SK-N-SH (cell line): ENCODE results near the gene RPS3A. TPM values are rescaled to one million over a fixed set of nuclear protein-coding genes. Genes with fewer than 3 reads are reported as not detected.

Experiments used
- CTCF ChIA-PET: fragments of 300-600, 350-600 bp; formaldehyde crosslinking; extraction: SDS; loops from one replicate; lab custom pipeline; 2021; lab: Yijun Ruan, JAX
- POLR2A ChIA-PET: fragments of 350-600 bp; sonication (Branson Sonifier 250); formaldehyde crosslinking; extraction: SDS; loops from one replicate; lab custom pipeline; 2020; ENCODE audit warnings: antibody characterized with exemption, inconsistent platforms; lab: Yijun Ruan, JAX
- DNase-seq: peaks from one replicate; pipeline ENCODE4 v3.0.0; 2012
- H2AFZ ChIP-seq: fragments of 200-600 bp; sonication (generic); 2 replicates; pipeline ENCODE4 v1.8.1; 2016; ENCODE audit warnings: antibody characterized with exemption, mild to moderate bottlenecking, low read depth
- H3F3A ChIP-seq: fragments of 200-600 bp; sonication (generic); replicated peaks from 2 replicates; pipeline ENCODE3; 2016; ENCODE audit warnings: antibody characterized with exemption, mild to moderate bottlenecking; ENCODE audit not compliant: insufficient read depth
- H3K27ac ChIP-seq, 2 experiments: fragments of 200-500 bp in 1 of 2; fragments of 200-600 bp in 1 of 2; sonication (Bioruptor generic) in 1 of 2; sonication (generic), shearing (Covaris generic) in 1 of 2; 2 replicates each; pipeline versions ENCODE4 v1.5.1 to v1.6.1; 2014 to 2016; ENCODE audit warnings: low read depth in 2 of 2, inconsistent platforms in 1 of 2, low read length in 1 of 2, mild to moderate bottlenecking in 1 of 2, mixed read lengths in 1 of 2
- H3K27me3 ChIP-seq: fragments of 200-600 bp; sonication (generic), shearing (Covaris generic); 2 replicates; pipeline ENCODE4 v1.6.1; 2016; ENCODE audit warnings: mixed run types; ENCODE audit not compliant: insufficient read depth
- H3K36me3 ChIP-seq, 2 experiments: fragments of 200-500 bp in 1 of 2; fragments of 200-600 bp in 1 of 2; sonication (Bioruptor generic) in 1 of 2; sonication (generic) in 1 of 2; replicated peaks in 1 of 2; 2 replicates each; pipeline versions ENCODE3 to v1.5.1; 2014 to 2016; ENCODE audit warnings: low read length in 1 of 2, mild to moderate bottlenecking in 1 of 2; ENCODE audit not compliant: insufficient read depth in 2 of 2, control insufficient read depth in 1 of 2
- H3K4me1 ChIP-seq, 2 experiments: fragments of 200-500 bp in 1 of 2; fragments of 200-600 bp in 1 of 2; sonication (Bioruptor generic) in 1 of 2; sonication (generic), shearing (Covaris generic) in 1 of 2; 2 replicates each; pipeline versions ENCODE4 v1.5.1 to v1.6.1; 2014 to 2016; ENCODE audit warnings: low read depth in 1 of 2, low read length in 1 of 2, mixed run types in 1 of 2; ENCODE audit not compliant: insufficient read depth in 2 of 2, control insufficient read depth in 1 of 2
- H3K4me2 ChIP-seq: fragments of 200-600 bp; sonication (generic), shearing (Covaris generic); 2 replicates; pipeline ENCODE4 v1.6.1; 2017; ENCODE audit warnings: mixed run types
- H3K4me3 ChIP-seq, 2 experiments: fragments of 200-500 bp in 1 of 2; fragments of 200-600 bp in 1 of 2; sonication (Bioruptor generic) in 1 of 2; sonication (generic), shearing (Covaris generic) in 1 of 2; 2 replicates each; pipeline versions ENCODE4 v1.5.1 to v1.8.1; 2014 to 2016; ENCODE audit warnings: low read depth in 2 of 2, inconsistent platforms in 1 of 2, low read length in 1 of 2, mild to moderate bottlenecking in 1 of 2, mixed read lengths in 1 of 2, moderate library complexity in 1 of 2
- H3K79me2 ChIP-seq: fragments of 200-600 bp; sonication (generic); 2 replicates; pipeline ENCODE4 v1.8.1; 2017; ENCODE audit warnings: mild to moderate bottlenecking; ENCODE audit not compliant: insufficient read depth
- H3K9ac ChIP-seq: fragments of 200-600 bp; sonication (generic); 2 replicates; pipeline ENCODE4 v1.6.1; 2017; ENCODE audit warnings: mixed run types
- H3K9me2 ChIP-seq: fragments of 200-600 bp; sonication (generic); 2 replicates; pipeline ENCODE4 v1.6.1; 2017; ENCODE audit warnings: mixed run types
- H3K9me3 ChIP-seq: fragments of 200-600 bp; sonication (generic); 2 replicates; pipeline ENCODE4 v1.6.1; 2017; ENCODE audit warnings: mixed run types, mild to moderate bottlenecking, moderate library complexity
- H4K20me1 ChIP-seq: fragments of 200-600 bp; sonication (generic); 2 replicates; pipeline ENCODE4 v1.6.1; 2017; ENCODE audit warnings: mild to moderate bottlenecking, mixed run types; ENCODE audit not compliant: insufficient read depth
- CHD2 ChIP-seq: fragments of 150-350 bp; IDR thresholded peaks from 2 replicates; pipeline ENCODE4 v1.6.1; 2018; ENCODE audit warnings: low read length; ENCODE audit not compliant: partially characterized antibody
- CTCF ChIP-seq: fragments of 200-600 bp; sonication (generic); IDR thresholded peaks from 2 replicates; pipeline ENCODE4 v1.6.1; 2017; ENCODE audit warnings: antibody characterized with exemption, mild to moderate bottlenecking, moderate library complexity
- EZH2phosphoT487 ChIP-seq: fragments of 200-600 bp; sonication (generic); IDR thresholded peaks from 2 replicates; pipeline ENCODE4 v1.6.1; 2017; ENCODE audit warnings: low read depth, mixed run types, mild to moderate bottlenecking, antibody characterized with exemption, moderate library complexity, borderline replicate concordance
- FOXJ3 ChIP-seq: sonication (generic); formaldehyde crosslinking; IDR thresholded peaks from 2 replicates; pipeline ENCODE4 v1.5.1; 2020; ENCODE audit warnings: mild to moderate bottlenecking, missing genetic modification reagents
- GATA2 ChIP-seq: sonication (generic); formaldehyde crosslinking; IDR thresholded peaks from 2 replicates; pipeline ENCODE4 v1.5.0; 2020; ENCODE audit warnings: mild to moderate bottlenecking, missing genetic modification reagents
- IRF3 ChIP-seq: fragments of 150-350 bp; IDR thresholded peaks from 2 replicates; pipeline ENCODE4 v1.6.1; 2016; ENCODE audit warnings: mild to moderate bottlenecking, low read depth, low read length
- JUND ChIP-seq: IDR thresholded peaks from 2 replicates; pipeline ENCODE4 v1.4.0; 2012
- MAX ChIP-seq: IDR thresholded peaks from 2 replicates; pipeline ENCODE4 v1.4.0; 2012; ENCODE audit warnings: low read depth
- NRF1 ChIP-seq: IDR thresholded peaks from 2 replicates; pipeline ENCODE4 v1.6.1; 2012; ENCODE audit warnings: low read depth, mild to moderate bottlenecking, low read length
- PBX3 ChIP-seq: IDR thresholded peaks from 2 replicates; pipeline ENCODE4; 2012
- POLR2AphosphoS5 ChIP-seq: IDR thresholded peaks from 2 replicates; pipeline ENCODE4 v1.6.1; 2012; ENCODE audit warnings: low read depth, low read length
- RAD21 ChIP-seq: IDR thresholded peaks from 2 replicates; pipeline ENCODE4 v1.6.1; 2012; ENCODE audit warnings: mild to moderate bottlenecking, low read length
- REST ChIP-seq: IDR thresholded peaks from 2 replicates; pipeline ENCODE4 v1.6.1; 2012; ENCODE audit warnings: mild to moderate bottlenecking, low read depth, low read length, moderate library complexity
- RFX5 ChIP-seq: IDR thresholded peaks from 2 replicates; pipeline ENCODE4 v1.6.1; 2012; ENCODE audit warnings: mild to moderate bottlenecking, improper control_type of control experiment, low read length
- RXRA ChIP-seq: IDR thresholded peaks from 2 replicates; pipeline ENCODE4 v1.4.0; 2012; ENCODE audit warnings: low read depth, mild to moderate bottlenecking, borderline replicate concordance
- SIN3A ChIP-seq: IDR thresholded peaks from 2 replicates; pipeline ENCODE4 v1.6.1; 2012; ENCODE audit warnings: low read depth, mild to moderate bottlenecking, low read length, moderate library complexity, borderline replicate concordance
- TAF1 ChIP-seq: IDR thresholded peaks from 2 replicates; pipeline ENCODE4 v1.6.1; 2012; ENCODE audit warnings: low read depth, mild to moderate bottlenecking, low read length, moderate library complexity, borderline replicate concordance
- TCF12 ChIP-seq: IDR thresholded peaks from 2 replicates; pipeline ENCODE4 v1.4.0; 2012
- TEAD4 ChIP-seq: IDR thresholded peaks from 2 replicates; pipeline ENCODE4 v1.4.0; 2012; ENCODE audit warnings: mild to moderate bottlenecking, borderline replicate concordance; ENCODE audit not compliant: insufficient read depth
- WGBS: methylation state at CpG from one replicate; pipeline ENCODE4 v1.1.6; 2017; ENCODE audit warnings: low lambda C conversion rate; 5-methylcytosine and 5-hydroxymethylcytosine counted together
- polyA plus RNA-seq, 3 experiments: library from polyadenylated mRNA; depleted of rRNA; stranded (reverse); fragments of >200 nt; gene quantifications; 2 replicates each; pipeline ENCODE4 v1.2.3, GENCODE V29; 2012

RPS3A gene
- polyA plus RNA-seq, 1 of the 3 experiments (the other 2 are of a cell fraction): 2,161 TPM

GRCh38 chr4:151152028-151152427, 52.6 kb downstream of the RPS3A start:
- no peaks in the 10 kb centered on the region for H3K4me1 ChIP-seq
- H3K9ac ChIP-seq: no peak overlapping the region
- H3K4me2 ChIP-seq: no peak overlapping the region
- no peaks in the 10 kb centered on the region for H3K9me2 ChIP-seq
- H3K79me2 ChIP-seq: no peaks in the 10 kb centered on the region
- no peaks in the 10 kb centered on the region for H3K27me3 ChIP-seq
- H4K20me1 ChIP-seq: no peaks in the 10 kb centered on the region
- no peak overlapping the region for H3K27ac ChIP-seq
- WGBS: 0% methylated on average over 1 of the region's 1 CpG
- no peak overlapping the region for H3K4me3 ChIP-seq
- H3K9me3 ChIP-seq: no peaks in the 10 kb centered on the region
- H3F3A ChIP-seq: no peaks in the 10 kb centered on the region
- DNase-seq: no peak
- CTCF ChIA-PET: interaction anchor here (0.8 kb wide), 1 partner anchor 1233 kb away, joined by 4 read pairs; no protein-coding TSS in a partner anchor
- TF ChIP-seq JUND (no peak), POLR2AphosphoS5 (no peak), RXRA (no peak), TEAD4 (no peak), TCF12 (no peak), IRF3 (no peak), EZH2phosphoT487 (no peak), MAX (no peak), RFX5 (no peak), CTCF (no peak), CHD2 (no peak), RAD21 (no peak)
- H2AFZ ChIP-seq: no peak overlapping the region
- POLR2A ChIA-PET: no interaction called here
- H3K36me3 ChIP-seq: peaks cover 5 to 30% of the 10 kb centered on the region in 2 experiments

GRCh38 chr4:151153585-151153984, 54.2 kb downstream of the RPS3A start:
- Histone ChIP-seq H3F3A (no peaks in the 10 kb centered on the region), H3K4me3 (no peak overlapping the region), H3K27ac (no peak overlapping the region), H3K9ac (no peak overlapping the region), H3K9me2 (no peaks in the 10 kb centered on the region), H3K9me3 (no peaks in the 10 kb centered on the region)
- DNase-seq: no peak
- TF ChIP-seq TAF1 (no peak), PBX3 (no peak), GATA2 (CRISPR knock-in tag) (no peak), MAX (no peak), FOXJ3 (CRISPR knock-in tag) (no peak), REST (no peak), TEAD4 (no peak), SIN3A (no peak), NRF1 (no peak)
- TF ChIP-seq, all 33 proteins: peak for 0
- no peaks in the 10 kb centered on the region for H3K4me1 ChIP-seq
- no peak overlapping the region for H3K4me2 ChIP-seq
- H3K79me2 ChIP-seq: no peaks in the 10 kb centered on the region
- H4K20me1 ChIP-seq: no peaks in the 10 kb centered on the region
- POLR2A ChIA-PET: no interaction called here
- peaks cover 2 to 30% of the 10 kb centered on the region in 2 experiments for H3K36me3 ChIP-seq
- WGBS: 96% methylated on average over 2 of the region's 2 CpGs
- CTCF ChIA-PET: interaction anchor here (0.6 kb wide), 1 partner anchor 14 kb away, joined by 3 read pairs; no protein-coding TSS in a partner anchor
- no peak overlapping the region for H2AFZ ChIP-seq
- no peaks in the 10 kb centered on the region for H3K27me3 ChIP-seq
